Activated T-cell treated with anti-CD3 and anti-CD28 coated beads for 1 hour (primary cell): ENCODE measurements around the gene SPTBN1.

Source experiments
- DNase-seq: peaks from one replicate; pipeline ENCODE4 v3.0.0-alpha.2; 2020; ENCODE audit warnings: low read depth

Gene SPTBN1

GRCh38 chr2:54590216-54591120 is 134.3 kb downstream of the SPTBN1 start:
- DNase-seq = no peak

DNA sequence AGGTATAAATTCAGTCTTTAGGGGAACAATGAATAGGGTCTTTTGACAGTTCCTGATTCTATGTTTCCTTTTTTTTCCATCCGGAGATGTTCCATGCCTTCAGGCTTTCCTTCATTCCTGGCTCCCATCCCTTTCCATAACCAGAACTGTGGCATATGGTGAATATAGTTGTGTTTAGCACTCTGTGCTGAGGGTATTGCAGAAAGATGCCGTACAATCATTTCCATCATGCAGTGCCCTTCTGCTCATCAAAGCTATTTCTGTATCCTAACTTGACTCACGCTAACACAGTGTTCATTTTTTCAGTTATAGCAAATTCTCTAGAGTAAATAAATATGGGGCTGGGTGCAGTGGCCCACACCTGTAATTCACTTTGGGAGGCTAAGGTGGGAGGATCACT is 135.4 kb downstream of the SPTBN1 start:
- DNase-seq = no peak

DNA sequence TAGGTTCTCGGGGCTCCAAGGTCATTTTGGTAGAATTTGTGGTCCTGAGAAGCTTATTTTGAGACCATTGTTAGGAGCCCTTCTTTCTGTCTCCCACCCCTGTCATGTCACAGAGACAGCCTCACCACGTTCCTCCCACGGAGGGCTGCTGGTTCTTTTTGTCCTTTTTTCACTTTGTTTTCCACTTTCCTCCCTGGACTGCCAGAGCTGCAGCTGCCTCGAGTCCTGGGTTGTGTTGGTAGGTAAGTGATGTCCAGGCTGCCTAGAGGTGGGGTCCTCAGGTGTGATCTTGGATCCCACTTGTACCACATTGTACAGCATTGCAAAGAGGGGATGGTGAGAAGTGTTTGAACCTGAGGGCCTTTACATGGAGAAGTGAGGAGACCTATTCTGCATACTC is 137.1 kb downstream of the SPTBN1 start:
- DNase-seq = no peak

DNA sequence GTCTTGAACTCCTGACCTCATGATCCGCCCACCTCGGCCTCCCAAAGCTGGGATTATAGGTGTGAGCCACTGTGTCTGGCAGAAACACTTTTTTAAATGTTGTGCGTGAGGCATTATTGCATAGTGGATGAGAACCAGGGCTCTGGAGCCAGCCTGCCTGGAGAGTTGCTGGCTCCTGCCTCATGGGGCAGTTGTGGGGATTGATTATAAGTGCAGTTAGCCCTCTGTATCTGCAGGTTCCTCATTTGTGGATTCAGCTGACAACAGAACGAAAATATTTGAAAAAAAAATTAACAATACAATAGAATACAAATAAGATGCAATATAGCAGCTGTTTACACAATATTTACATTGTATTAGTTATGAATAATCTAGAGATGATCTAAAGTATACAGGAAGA is 137.9 kb downstream of the SPTBN1 start:
- no peak for DNase-seq

GRCh38 chr2:54595161-54595803 is 139.2 kb downstream of the SPTBN1 start:
- DNase-seq = no peak

- no peak for DNase-seq
Observed at GRCh38 chr2:54595999-54596902, 140.1 kb downstream of the SPTBN1 start.

DNA sequence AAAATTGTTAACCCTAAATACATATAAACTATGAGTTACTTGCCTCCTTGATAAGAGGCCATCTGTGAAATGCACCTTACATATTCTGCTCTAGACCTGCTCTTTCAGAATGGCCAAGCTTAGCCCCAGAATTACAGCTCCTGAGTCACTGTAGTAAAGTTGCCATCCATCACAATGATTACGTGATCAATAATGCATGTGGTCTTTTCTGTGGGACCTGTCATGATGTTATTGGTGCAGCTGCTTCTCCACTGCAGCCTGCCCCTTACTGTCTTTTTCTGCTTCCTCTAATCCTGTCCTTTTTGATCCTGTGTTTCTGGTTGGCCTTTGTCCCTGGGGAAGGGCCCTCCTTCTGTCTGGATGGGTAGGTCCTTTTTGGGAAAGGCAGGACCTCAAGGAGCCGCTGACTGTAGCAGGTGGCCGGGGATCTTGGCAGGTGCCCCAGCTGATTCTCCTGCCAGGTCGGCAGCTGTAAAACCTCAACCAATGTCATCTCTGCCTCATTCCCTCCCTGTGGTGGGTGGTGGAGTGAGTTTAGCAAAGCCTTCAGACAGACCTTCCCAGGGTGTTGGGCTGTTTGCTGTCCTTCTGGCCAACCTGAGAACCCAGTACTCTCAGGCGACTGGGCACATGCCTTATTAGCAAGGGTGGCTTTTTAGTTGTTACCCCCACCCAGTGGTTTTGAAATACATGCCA is 141.2 kb downstream of the SPTBN1 start:
- DNase-seq = no peak

GRCh38 chr2:54598347-54599325 is 142.5 kb downstream of the SPTBN1 start:
- DNase-seq = no peak

GRCh38 chr2:54599326-54599710 is 143.2 kb downstream of the SPTBN1 start:
- DNase-seq = no peak

- DNase-seq = no peak
Observed at GRCh38 chr2:54599914-54600313, 143.8 kb downstream of the SPTBN1 start.

DNA sequence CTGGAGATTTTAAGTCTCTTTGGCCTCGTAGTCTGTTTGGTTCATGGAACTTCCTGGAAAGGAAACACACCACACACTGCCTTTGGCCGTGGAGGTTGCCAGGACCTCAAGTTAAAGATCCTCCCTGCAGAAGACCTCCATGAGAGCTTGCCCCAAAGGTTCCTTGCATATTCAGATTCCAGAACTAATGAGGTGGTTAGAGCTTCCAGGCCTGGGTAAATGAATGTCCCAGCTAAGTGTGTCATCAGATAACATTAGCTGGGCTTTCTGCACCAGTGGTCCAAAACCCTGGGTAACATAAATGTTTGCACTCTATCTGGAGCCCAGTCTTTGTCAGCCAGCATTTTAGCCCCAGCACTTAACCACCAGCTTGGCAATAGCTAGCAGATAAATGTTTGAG is 145.2 kb downstream of the SPTBN1 start:
- no peak for DNase-seq

- DNase-seq = no peak
Observed at GRCh38 chr2:54602736-54603322, 146.7 kb downstream of the SPTBN1 start.

DNA sequence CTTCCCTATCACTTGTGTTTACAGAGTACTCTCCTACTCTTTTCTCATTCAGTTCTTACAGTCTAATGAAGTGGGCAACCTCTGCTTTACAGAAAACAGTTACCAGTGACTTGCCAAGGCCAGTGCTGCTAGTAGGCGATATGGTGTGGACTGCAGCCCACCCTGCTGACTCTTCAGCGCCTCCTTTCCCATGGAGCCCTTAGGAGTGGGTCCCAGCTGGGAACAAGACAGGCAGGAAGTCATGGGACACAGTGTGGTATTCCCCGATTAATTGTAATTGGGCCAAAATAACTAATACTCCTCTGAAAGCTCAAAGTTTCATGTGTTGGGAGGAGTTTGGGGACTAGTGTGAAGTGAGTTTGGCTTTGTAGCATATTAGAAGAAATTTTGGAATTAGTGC is 147.2 kb downstream of the SPTBN1 start:
- no peak for DNase-seq

DNA sequence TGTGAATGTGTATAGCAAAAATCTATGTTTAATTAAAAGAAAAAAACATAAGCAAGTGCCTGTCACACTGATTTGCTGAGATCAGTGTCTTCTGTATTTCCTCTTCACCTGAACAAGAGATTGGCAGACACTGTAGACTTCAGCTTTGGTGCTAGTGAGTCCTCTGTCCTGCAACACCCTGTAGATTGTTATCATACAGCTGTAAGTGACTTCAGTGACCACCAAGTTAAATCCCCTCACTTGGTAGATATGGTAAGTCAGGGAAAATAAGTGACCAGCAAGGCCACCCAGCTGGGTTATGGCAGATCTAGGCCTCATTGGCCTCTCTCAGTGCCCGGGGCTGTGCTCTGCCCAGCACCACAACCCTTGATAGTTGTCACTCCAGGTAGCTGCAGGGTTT is 147.7 kb downstream of the SPTBN1 start:
- no peak for DNase-seq

DNA sequence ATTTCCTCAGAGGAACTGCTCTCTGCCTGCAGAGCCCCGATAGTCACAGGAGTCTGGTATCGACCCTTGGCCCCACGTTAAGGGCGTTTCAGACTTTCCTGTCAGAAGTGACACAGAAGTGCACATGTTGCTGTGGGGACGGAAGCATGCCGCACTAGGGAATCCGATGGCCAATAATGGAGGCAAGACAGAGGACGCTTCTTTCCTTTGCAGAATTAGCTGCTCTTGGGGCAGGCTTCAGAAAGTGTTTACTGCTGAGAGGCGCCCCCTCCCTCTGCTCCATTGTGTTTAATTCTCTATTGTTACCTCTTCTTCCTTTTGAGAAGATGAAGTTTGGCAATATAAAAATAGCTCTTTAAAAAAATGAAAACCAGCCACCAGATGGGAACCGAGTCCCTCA is 148.7 kb downstream of the SPTBN1 start:
- DNase-seq = no peak

- DNase-seq = no peak
Observed at GRCh38 chr2:54605836-54606235, 149.7 kb downstream of the SPTBN1 start.

DNA sequence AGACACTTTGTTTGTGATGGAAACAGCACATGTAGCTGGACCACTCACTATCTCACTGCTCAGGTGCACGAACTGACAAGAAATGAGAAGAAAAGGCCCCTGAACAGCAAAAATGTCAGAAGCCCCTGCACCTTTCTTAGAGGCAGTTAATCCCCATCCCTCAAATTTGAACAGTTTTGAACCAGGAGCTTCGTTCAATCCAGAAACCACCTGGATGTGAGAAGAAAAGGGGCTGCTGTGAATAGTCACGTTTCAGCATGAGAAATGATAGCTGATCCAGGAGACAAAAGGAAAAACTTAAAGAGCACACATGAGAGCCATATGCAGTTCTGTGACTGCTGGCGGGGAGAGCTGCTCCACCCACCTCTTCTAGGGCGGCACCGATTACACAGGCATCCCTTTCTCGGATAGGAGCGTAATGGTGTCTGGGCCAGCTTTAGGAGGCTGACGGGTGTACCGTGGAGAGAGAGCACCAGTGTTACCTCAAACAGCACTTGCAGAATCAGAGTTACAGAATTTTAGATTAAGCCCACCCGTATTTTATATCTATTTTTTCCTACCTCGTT is 150.3 kb downstream of the SPTBN1 start:
- DNase-seq = peak; percentile 20

DNA sequence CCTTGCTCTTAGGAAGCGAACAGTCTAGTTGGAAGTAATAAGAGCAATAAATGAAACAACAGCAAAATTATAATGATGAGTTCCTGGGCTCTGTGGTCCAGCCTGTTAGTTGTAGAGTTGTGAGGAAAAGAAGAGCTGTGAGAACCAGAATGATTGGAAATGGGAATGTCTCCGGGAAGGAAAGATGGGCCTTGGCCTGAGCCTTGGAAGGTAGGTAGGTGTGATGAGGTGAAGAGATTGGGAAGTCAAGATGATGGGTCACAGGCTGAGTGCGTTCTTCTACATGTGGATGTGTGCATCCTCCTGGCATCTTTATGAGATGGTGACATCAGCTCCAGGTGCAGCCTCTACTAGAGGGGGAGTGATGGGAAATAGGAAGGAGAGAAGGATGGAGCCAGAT is 152.1 kb downstream of the SPTBN1 start:
- DNase-seq = no peak

- DNase-seq = no peak
Observed at GRCh38 chr2:54609241-54609640, 153.1 kb downstream of the SPTBN1 start.

DNA sequence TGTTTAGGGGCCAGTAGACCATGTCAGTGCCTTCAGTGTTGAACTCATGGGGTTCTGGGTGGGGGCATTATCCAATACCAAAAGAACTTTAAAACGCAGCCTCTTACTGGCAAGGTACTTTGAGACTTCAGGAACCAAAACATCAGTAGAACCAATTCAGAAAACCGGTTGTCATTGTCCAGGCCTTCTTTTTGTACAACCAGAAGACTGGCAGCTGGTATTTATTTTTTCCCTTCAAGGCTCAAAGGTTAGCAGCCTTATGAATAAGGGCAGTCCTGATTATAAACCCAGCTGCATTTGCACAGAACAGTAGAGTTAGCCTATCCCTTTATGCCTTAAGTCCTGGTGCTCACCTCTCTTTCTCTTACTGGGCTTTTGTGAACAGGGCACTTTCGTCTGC is 153.5 kb downstream of the SPTBN1 start:
- DNase-seq = no peak
